Endometrium (tissue), 2 donors: Measurements from ENCODE around the gene ZNRF4.
"Not testable (repeated sequence)": the region's sequence is repeated elsewhere in the genome, so short reads cannot be mapped to it uniquely, and the experiment has no call there.

ENCODE experiments used
- FAIRE-seq: peaks from 2 replicates; lab custom pipeline; 2012; peaks lifted over from hg19 to GRCh38; lab: Jason Lieb, UNC
- donor health status: control.
- donor health status: control.

ZNRF4 gene

DNA sequence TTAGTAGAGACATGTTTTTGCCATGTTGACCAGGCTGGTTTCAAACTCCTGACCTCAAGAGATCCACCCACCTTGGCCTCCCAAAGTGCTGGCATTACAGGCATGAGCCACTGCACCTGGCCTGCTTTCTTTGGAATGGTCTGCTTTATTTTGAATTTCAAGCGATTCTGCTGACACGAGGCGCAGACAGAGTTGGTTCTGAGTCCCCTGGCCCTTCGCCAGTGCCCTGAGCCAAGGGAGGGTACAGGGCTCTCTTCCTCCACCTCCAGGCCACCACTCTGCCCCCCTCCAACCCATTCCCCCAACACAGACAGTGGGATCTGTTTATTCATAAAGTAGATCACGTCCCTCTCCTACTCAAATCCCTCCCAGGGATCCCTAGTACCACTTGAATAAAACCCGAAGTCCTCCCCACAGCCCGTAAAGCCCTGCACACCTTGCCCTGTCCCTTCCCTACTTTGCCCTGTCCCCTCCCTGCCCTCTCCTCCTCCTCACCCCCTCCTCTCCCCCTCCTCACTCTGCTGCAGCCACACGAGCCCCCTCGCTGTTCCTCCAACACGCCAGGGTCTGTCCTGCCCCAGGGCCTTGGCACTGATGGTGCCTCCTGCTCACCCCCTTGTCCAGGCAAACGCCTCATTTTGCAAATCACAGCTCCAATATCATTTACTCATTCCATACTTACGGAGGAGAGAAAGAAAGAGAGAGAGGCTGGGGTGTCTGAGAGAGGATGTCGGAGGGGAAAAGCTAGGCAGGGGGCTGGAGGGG is 22.4 kb downstream of the ZNRF4 start:
- no peak for FAIRE-seq

DNA sequence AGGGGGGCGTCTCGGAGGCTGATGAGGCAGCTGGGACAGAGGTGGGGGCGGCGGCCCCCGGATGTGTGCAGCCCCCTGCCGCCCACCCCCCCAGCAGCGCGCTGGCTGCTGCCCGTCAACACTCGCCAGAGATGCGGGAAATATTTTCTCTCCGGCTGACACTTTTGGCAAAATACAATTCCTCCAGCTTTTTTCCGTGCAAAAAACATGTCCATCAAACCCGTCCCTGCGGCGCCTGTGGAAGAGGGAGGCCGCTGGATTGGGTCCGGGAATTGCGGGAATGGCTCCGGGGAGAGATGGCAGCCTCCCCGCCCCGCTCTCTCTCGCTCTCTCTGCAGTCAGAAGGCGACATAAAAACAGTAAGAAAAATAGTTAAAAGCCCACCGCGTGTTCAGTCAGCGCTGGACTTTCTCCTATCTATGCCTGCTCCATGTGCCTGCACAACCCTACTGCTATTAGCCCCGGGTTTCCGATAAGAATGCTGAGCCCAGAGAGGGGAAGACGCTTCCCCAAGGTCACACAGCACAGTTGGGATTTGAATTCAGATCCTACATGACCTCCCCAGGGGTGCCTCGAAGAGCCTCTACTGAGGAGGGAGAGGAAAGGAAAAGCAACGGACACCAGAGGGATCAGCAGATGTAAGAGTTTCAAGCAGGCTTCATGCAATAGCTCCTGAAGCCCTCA is 23.2 kb downstream of the ZNRF4 start:
- FAIRE-seq: no peak

- no peak for FAIRE-seq
Observed at GRCh38 chr19:5478925-5479588, 23.8 kb downstream of the ZNRF4 start.

DNA sequence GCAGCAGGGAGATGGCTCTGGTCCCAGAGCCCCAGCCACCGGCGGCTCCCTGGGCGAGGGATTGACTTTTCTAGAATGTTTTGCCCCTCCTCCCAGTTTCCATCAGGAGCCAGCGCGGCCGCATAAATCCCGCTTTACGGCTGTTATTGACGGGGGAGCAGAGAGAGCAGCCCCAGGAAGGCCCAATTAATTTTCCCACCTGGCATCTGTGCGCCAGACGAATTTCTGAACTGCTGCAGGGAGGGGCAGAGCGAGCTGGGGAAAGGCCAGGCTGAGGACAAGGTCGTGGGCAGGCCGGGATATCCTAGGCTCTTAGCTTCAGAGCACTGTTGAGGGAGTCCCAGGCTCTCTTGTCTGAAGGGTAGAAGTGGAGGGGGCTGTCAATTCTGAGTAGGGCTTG is 24.7 kb downstream of the ZNRF4 start:
- FAIRE-seq: no peak

DNA sequence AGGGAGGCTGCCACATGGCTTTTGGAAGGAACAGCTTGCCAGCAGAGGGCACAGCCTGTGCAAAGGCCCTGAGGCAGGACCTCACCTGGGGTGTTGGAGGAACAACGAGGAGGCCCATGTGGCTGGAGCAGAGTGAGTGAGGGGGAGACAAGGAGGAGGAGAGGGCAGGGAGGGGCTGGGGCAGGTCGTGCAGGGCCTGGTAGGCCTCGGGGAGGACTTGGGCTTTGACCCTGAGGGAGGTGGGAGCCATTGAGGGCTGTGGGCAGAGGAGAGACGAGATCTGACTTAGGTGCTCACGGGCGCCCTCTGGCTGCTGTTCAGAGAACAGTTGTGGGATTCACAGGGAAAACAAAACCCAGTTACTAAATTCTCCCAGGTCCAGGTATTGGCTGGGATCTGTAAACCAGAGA is 25.2 kb downstream of the ZNRF4 start:
- no peak for FAIRE-seq

DNA sequence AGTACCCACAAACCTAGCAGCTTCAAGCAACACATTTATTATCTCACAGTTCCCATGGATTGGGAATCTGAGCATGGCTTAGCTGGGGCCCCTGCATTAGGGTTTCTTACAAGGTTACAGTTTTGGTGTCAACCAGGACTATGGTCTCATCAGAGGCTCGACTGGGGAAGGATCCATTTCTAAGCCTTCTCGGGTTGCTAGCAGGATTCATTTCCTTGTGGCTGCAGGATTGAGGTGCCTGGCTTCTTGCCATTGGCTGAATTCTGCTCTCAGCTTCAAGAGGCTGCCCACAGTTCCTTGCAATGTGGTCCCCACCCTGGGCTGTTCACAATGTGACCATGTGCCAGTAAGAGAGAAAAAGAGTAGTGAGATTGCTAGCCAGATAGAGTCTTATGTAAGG is 26.7 kb downstream of the ZNRF4 start:
- FAIRE-seq: no peak

DNA sequence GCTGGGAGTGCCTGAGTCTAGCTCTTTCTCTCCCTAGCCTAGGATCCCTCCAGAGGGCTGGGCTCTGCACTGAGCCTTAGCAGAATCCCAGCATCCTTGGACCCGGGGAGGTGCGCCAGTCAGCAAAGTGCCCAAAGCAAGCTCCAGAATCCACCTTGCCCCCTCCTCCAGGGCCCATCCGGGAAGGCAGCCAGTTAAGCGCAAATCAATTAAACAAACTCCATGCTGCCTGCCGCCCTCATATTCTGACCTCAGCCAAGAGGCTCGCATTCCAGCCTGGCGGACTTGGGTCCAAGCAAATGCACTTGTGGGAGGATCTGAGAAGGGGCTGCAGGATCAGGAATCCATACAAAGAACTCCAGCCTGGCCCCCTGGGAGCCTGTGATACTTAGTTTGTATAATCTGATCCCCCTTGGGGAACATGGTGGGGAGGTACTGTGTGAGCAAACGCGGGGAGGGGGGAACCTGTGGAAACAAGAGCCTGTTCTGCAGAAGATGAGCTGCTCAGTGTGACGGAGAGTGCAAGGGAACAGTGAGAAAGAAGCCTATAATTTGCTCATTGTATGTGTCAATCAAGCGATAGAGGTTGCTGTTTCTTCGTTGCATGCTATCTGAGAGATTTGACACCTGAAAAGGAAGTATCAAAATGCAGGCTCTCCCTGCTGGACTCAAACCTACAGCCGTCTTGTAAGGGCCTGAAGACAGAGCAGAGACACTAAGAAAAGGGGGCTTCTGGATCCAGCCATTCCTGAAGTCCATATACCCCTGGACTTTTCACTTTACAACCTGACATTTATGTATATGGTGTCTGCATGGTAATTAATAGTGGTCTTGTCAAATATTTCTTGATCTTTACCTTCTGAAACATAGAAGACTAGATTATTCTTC is 29.4 kb downstream of the ZNRF4 start:
- no peak for FAIRE-seq

DNA sequence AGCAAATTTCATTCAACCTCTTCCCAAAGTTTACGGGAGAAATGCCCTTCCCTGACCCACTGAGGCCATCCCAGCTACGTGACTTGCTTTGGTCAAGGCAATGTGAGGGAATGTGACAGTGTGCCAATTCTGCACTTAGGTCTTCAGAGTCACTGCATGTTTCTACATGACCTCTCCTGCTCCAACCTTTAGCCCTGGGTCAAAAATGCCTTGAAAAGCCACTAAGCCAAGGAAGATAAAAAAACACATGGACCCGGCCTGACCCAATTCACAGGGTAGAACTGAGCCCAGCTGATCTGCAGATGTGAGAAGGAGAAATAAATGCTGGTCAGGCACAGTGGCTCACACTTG is 30.0 kb downstream of the ZNRF4 start:
- no peak for FAIRE-seq

- FAIRE-seq: not testable (repeated sequence)
Observed at GRCh38 chr19:5485658-5486057, 30.4 kb downstream of the ZNRF4 start.

GRCh38 chr19:5487222-5487621 is 32.0 kb downstream of the ZNRF4 start:
- FAIRE-seq: no peak

DNA sequence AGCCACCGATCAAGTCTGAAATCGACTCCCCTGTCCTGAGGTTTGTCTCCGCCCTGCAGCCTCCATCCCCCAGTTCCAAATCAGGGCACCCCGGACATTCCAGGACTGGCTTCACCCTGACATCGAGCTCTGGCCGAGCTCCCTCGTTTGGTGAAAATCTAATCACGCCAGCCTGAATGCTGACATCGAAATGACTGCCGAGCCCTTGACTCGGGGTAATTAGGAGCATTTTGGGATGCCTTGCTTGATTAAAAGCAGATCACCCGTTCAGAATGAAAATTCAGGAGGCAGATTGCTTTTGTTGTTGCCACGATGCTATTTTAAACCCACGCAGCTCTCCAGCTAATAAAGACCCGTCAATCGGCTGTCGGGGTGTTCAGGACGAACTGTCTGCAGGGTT is 34.3 kb downstream of the ZNRF4 start:
- FAIRE-seq: no peak

- FAIRE-seq: no peak
Observed at GRCh38 chr19:5491565-5491964, 36.3 kb downstream of the ZNRF4 start.

DNA sequence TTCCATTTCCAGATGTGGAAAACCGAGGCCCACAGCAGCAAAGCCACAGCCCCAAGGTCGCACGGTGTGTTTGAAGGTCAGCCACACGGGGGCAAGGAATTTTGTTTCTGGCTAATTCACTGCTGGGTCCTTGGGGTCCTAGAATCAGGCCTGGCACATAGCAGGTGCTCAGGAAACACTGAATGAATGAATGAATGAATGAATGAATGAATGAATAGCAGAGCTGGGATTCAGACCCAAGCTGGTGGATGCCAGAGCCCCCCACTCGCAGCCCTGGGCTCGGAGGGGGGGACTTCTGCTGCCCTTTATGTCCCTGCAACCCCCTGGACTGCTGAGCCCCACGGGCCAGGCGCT is 37.0 kb downstream of the ZNRF4 start:
- FAIRE-seq: no peak

DNA sequence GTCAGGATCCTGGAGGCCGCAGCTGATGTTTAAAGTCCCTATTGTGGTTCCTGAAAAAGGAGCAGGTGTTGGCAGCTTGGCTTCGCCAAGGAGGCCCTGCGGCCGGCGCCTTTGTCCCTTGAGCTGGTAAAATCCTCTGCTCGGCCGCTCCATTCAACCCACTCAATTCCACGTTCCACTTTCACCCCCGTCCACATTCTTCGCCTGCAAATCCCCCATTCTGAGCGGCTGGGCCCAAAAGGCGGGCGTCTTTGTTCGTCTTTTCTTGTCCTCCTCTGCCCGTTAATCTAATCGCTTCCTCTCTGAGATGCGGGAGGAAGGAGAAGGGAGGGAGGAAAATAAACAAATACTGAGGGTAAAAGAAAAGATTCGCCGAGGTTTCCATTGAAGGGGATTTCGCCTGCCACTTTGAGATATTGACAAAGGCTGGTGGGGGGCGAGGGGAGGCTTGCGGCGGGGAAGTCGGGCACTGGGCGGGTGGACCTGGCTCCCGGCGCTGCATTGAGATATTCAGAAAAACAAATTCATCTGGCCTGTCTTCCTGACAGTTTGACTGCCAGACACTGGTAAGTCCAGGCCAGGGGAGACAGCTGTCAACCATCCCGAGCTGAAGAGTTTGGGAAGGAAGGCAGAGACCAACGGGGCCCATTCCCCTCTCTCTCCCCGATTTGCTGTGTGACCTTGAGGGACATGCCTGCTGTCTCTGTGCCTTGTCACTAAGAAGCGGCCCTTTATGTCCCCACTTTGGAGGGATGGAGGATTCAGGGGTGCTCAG is 37.6 kb downstream of the ZNRF4 start:
- no peak for FAIRE-seq

- FAIRE-seq: no peak
Observed at GRCh38 chr19:5494773-5495172, 39.6 kb downstream of the ZNRF4 start.

GRCh38 chr19:5495792-5496191 is 40.6 kb downstream of the ZNRF4 start:
- no peak for FAIRE-seq

DNA sequence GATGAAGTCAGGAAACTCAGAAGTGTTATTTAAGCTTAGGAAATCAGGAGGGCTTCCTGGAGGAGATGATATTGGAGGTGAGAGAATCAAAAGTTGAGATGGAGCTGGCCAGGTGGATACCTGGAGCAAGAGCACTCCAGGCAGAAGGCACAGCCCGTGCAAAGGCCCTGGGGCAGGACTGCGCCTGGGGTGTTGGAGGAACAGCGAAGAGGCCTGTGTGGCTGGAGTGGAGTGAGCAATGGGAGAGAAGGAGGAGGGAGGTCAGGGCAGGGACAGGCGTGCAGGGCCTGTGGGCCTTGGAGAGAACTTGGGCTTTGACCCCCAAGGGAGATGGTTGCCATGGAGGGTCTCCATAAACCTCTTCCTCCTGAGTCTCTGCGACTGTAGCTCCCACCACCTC is 42.1 kb downstream of the ZNRF4 start:
- FAIRE-seq: no peak

- FAIRE-seq: no peak
Observed at GRCh38 chr19:5498830-5499550, 43.8 kb downstream of the ZNRF4 start.

DNA sequence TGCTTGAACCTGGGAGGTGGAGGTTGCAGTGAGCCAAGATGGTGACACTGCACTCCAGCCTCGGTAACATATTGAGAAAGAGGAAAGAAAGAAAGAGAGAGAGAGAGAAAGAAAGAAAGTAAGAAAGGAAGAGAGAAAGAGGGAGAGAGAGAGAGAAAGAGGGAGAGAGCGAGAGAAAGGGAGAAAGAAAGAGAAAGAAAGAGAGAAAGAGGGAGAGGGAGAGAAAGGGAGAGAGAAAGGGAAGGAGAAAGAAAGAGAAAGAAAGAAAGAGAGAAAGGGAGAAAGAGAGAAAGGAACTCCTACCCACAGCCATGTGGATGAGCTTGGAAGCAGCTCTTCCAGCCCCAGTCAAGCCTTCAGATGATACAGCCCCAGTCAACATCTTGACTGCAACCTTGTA is 46.7 kb downstream of the ZNRF4 start:
- FAIRE-seq: no peak

DNA sequence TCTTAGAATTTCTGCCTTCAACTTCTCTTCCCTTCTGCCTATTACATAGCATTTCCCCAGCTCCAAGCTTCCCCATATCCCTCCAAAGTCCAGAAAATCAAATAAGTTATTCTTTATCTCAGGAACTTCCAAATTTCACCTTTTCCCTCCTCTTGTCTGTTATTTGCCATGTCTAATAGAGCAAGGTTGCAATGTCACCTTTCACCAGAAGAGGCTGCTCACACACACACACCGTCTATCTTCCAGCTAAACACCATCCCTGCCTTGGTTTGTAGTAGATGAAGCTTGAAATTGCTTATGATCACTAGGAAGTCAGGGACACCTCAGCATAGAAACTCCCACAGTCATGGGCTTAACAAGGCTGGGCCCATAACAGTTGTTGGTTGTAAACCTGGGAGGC is 48.4 kb downstream of the ZNRF4 start:
- FAIRE-seq: no peak

DNA sequence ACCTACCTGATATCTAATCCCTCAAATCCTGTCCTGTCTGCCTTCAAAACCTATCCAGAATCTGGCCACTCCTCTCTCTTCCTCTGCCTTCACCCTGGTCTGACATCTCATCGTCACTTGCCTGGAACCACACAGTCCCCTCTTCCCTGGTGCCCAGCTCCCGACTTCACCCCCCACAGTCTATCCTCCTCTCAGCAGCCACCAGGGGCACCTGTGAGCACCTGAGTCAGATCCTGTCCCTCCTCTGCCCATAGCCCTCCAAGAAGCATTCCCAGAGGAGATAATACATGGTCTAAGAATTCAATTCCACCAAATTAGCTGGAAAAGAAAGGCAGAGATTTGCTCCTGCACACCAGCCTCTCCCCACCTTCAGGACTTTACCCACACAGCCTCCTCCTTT is 48.9 kb downstream of the ZNRF4 start:
- FAIRE-seq: no peak
